Measurements from ENCODE around the gene TNS1. TPM values are rescaled to one million over a fixed set of nuclear protein-coding genes. Genes with fewer than 3 reads are reported as not detected.
A peak's percentile ranks its signal among the peaks of the same experiment; 100 is the strongest.

Gene TNS1
- total RNA-seq, 1 experiment from 2014 or later: 6.2 TPM

DNA sequence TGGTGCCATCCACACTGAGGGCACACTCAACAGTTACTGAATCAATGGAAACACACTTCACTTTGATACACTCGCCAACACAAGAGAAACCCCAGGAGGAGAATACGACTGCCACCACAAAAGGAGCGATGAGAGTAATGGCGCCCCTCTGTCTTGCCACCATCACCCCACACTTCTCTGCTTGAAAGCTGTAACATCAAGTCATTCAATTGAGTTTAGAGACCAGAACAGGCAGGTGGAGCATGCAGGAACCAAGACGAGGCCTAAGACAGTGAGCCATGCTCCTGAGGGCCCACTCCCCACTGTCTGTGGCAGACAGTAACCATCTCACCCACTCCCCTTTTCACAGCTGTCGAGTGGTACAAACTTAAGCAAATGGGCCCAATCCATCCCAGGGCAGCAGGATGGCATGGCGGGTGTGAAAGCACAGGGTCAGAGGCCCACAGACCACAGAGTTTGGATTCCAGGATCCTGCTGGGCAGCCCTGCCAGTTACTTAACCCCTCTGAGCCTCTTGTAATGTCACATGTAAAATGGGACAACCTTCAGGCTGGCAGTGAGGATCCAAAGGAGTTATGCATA, 101.9 kb downstream of the TNS1 start:
- ATAC-seq (no peak), DNase-seq (ENCODE audit: low read depth, low spot score) (no peak)
- no peak for TF ChIP-seq SRF (IDR thresholded peaks at IDR 0.05; ENCODE audit: low read depth)
- TF ChIP-seq, protein P1, sequence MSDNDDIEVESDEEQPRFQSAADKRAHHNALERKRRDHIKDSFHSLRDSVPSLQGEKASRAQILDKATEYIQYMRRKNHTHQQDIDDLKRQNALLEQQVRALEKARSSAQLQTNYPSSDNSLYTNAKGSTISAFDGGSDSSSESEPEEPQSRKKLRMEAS (IDR thresholded peaks at IDR 0.05): no peak
- no peak for TF ChIP-seq CEBPB (IDR thresholded peaks at IDR 0.05; ENCODE audit: low read depth)
- Histone ChIP-seq H2AFZ (ENCODE audit: low read depth, low read length, poor library complexity, severe bottlenecking) (no peak overlapping the region), H3K9ac (ENCODE audit: low read length) (no peak overlapping the region), H3K9me3 (ENCODE audit: control insufficient read depth in 1 of 2, insufficient read depth in 1 of 2, low read depth in 1 of 2, low read length in 2 of 2) (no peaks in the 10 kb centered on the region), H4K20me1 (ENCODE audit: insufficient read depth) (no peaks in the 10 kb centered on the region), H3K36me3 (ENCODE audit: control insufficient read depth in 1 of 2, insufficient read depth in 2 of 2, low read length in 2 of 2) (no peaks in the 10 kb centered on the region), H3K79me2 (ENCODE audit: insufficient read depth, low read length) (no peaks in the 10 kb centered on the region), H3K4me3 (replicated peaks in 1 of 2; ENCODE audit: low read depth in 1 of 2, low read length in 2 of 2) (no peak overlapping the region), H3K27me3 (ENCODE audit: insufficient read depth, low read length) (no peaks in the 10 kb centered on the region), H3K4me2 (ENCODE audit: low read length) (no peak overlapping the region), H3K27ac (ENCODE audit: low read depth, low read length) (no peak overlapping the region), H3K9me2 (ENCODE audit: insufficient read depth) (no peaks in the 10 kb centered on the region), H3K4me1 (ENCODE audit: control insufficient read depth in 1 of 2, insufficient read depth in 2 of 2, low read length in 2 of 2) (peaks cover 0 to 7% of the 10 kb centered on the region in 2 experiments; a peak in 1 of 4 replicates)
- intact Hi-C loops (cut with micrococcal nuclease): no loop called here
- CTCF ChIA-PET: no interaction called here
- RAD21 ChIA-PET (ENCODE audit: low non-redundant PET in 1 of 2, low total read pairs in 2 of 2, uncharacterized antibody in 2 of 2, unreplicated experiment in 2 of 2): no interaction called here
- POLR2A ChIA-PET: no interaction called here
- BruUV-seq (replicated peaks): no TSS peak

DNA sequence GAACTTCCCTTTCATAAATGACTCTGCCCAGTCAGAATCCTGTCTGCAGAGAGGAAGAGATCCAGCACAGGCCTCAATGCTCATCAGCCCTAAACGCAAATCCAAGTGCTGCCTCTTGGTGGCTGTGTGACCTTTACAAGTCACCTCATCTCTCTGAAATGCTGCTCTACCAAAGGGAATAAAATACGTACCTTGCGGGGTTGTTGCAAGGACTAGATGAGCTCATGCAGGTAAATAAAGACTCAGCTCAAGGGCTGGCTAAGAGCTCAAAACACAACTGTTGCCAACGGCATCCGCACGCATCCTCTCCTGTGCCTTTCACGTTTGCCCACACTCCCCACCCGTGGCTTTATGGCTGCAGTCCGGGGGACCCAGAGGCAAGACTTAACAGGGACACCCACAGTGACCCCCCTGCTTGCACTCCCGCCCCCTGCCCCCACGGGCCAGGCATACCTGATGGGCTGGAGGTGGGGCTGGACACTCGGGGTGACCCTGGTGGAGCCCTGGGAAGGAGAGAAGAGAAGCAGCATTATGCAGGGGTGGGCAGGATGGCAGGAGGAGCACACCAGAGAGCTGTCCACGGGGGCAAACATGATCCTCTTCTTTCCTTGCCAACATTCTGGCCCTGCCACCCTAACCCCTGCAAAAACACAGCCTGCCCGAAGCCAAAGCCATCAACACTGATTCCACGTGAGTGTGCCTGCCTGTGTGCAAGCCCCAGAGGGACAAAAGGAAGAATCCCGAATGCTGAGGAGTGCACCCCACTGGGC, 102.6 kb downstream of the TNS1 start:
- Histone ChIP-seq H2AFZ (ENCODE audit: low read depth, low read length, poor library complexity, severe bottlenecking) (no peak overlapping the region), H3K4me2 (ENCODE audit: low read length) (no peak overlapping the region), H3K4me1 (ENCODE audit: control insufficient read depth in 1 of 2, insufficient read depth in 2 of 2, low read length in 2 of 2) (peaks cover 0 to 7% of the 10 kb centered on the region in 2 experiments; a peak in 1 of 4 replicates), H3K36me3 (ENCODE audit: control insufficient read depth in 1 of 2, insufficient read depth in 2 of 2, low read length in 2 of 2) (no peaks in the 10 kb centered on the region), H3K9me3 (ENCODE audit: control insufficient read depth in 1 of 2, insufficient read depth in 1 of 2, low read depth in 1 of 2, low read length in 2 of 2) (no peaks in the 10 kb centered on the region), H3K27me3 (ENCODE audit: insufficient read depth, low read length) (no peaks in the 10 kb centered on the region), H3K4me3 (replicated peaks in 1 of 2; ENCODE audit: low read depth in 1 of 2, low read length in 2 of 2) (no peak overlapping the region), H3K27ac (ENCODE audit: low read depth, low read length) (no peak overlapping the region), H3K9ac (ENCODE audit: low read length) (no peak overlapping the region), H3K9me2 (ENCODE audit: insufficient read depth) (no peaks in the 10 kb centered on the region), H3K79me2 (ENCODE audit: insufficient read depth, low read length) (no peaks in the 10 kb centered on the region), H4K20me1 (ENCODE audit: insufficient read depth) (no peaks in the 10 kb centered on the region)
- peak; percentile 24 for ATAC-seq
- intact Hi-C loops (cut with micrococcal nuclease): no loop called here
- ChIA-PET POLR2A (no interaction called here), CTCF (interaction anchor here (0.7 to 2.3 kb wide), 5 partner anchors 13 to 117 kb away, joined by 3 to 15 read pairs (median 7); no protein-coding TSS in a partner anchor), RAD21 (ENCODE audit: low non-redundant PET in 1 of 2, low total read pairs in 2 of 2, uncharacterized antibody in 2 of 2, unreplicated experiment in 2 of 2) (interaction anchor here (0.9 to 1.4 kb wide), 2 partner anchors 115 kb away, joined by 4 to 7 read pairs; no protein-coding TSS in a partner anchor)
- no peak for DNase-seq (ENCODE audit: low read depth, low spot score)
- no TSS peak for BruUV-seq (replicated peaks)
- no peak for TF ChIP-seq SP1 (IDR thresholded peaks at IDR 0.05; ENCODE audit: low read depth)
- no peak for TF ChIP-seq ELF1 (IDR thresholded peaks at IDR 0.05; ENCODE audit: borderline replicate concordance, low read depth)
- TF ChIP-seq FOSL1 (IDR thresholded peaks at IDR 0.05; ENCODE audit: low read depth): no peak
- no peak for TF ChIP-seq ZFX (IDR thresholded peaks at IDR 0.05)
- no peak for TF ChIP-seq CBX3 (IDR thresholded peaks at IDR 0.05; ENCODE audit: low read depth)
- TF ChIP-seq, protein P1 (IDR thresholded peaks at IDR 0.05): no peak
- TF ChIP-seq POLR2AphosphoS5 (IDR thresholded peaks at IDR 0.05; ENCODE audit: low read depth, low read length): no peak
- TF ChIP-seq SIN3A (IDR thresholded peaks at IDR 0.05; ENCODE audit: low read depth): no peak
- TF ChIP-seq, protein P2, sequence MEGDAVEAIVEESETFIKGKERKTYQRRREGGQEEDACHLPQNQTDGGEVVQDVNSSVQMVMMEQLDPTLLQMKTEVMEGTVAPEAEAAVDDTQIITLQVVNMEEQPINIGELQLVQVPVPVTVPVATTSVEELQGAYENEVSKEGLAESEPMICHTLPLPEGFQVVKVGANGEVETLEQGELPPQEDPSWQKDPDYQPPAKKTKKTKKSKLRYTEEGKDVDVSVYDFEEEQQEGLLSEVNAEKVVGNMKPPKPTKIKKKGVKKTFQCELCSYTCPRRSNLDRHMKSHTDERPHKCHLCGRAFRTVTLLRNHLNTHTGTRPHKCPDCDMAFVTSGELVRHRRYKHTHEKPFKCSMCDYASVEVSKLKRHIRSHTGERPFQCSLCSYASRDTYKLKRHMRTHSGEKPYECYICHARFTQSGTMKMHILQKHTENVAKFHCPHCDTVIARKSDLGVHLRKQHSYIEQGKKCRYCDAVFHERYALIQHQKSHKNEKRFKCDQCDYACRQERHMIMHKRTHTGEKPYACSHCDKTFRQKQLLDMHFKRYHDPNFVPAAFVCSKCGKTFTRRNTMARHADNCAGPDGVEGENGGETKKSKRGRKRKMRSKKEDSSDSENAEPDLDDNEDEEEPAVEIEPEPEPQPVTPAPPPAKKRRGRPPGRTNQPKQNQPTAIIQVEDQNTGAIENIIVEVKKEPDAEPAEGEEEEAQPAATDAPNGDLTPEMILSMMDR (IDR thresholded peaks at IDR 0.05 in 2 of 3, conservative IDR thresholded peaks at IDR 0.05 in 1 of 3; ENCODE audit: borderline replicate concordance in 1 of 3, insufficient read depth in 1 of 3, low read depth in 2 of 3, low read length in 2 of 3): no peak
- no peak for TF ChIP-seq TCF7L2 (IDR thresholded peaks at IDR 0.05; ENCODE audit: borderline replicate concordance, extremely low read depth, insufficient read depth, insufficient read length)
- TF ChIP-seq RAD21 (IDR thresholded peaks at IDR 0.05; ENCODE audit: low read depth): no peak

Data from HCT116 (cell line).